ENCODE measurements around the gene CDYL.
"Not testable (repeated sequence)": the region's sequence is repeated elsewhere in the genome, so short reads cannot be mapped to it uniquely, and the experiment has no call there.

CDYL gene

GRCh38 chr6:4817551-4817950 lies 41.3 kb downstream of the CDYL start:
- ATAC-seq (replicated peaks), result no peak
- Mint-ChIP-seq H3K9me3 (no peaks in the 10 kb centered on the region), H3K27me3 (no peaks in the 10 kb centered on the region), H3K4me3 (no peak overlapping the region), H3K27ac (no peak overlapping the region), H3K36me3 (peaks cover 4 to 8% of the 10 kb centered on the region in 2 donors), H3K4me1 (peaks cover 32 to 61% of the 10 kb centered on the region in 2 donors)
- no peak for DNase-seq

DNA sequence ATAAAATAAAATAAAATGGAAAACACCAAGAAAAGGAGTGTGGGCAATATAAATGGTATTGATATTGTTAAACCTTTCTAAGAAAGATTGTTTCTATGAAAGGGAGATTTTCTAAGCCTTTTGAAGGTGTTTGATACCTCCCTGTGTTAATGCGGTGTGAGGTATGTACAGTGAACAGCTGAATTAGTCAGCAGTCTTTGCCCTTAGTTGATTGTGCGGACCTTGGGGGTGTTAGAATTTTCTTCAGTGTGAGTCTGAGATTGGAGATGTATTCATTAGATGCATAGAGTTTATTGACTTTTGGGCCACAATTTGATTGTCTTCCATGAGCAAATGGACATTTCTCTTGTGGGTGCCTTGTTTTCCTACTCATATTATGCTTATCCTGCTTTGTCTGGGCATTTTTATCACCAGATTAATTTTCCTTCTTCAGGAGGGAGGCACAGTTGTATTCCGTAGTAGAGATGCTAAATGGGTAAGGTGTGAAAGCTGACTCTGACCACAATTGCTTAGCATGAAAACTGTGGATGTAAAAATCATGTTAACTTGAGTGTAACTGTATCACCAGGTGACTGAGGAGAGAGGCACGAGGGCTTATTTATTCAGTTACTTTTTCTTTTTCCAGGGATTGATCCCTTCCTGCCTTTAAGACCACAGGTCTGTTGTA lies 42.2 kb downstream of the CDYL start:
- no peak for ATAC-seq (replicated peaks)
- no peak overlapping the region for H3K27ac Mint-ChIP-seq
- DNase-seq, result no peak
- H3K36me3 Mint-ChIP-seq, result peaks cover 4 to 8% of the 10 kb centered on the region in 2 donors
- no peak overlapping the region for H3K4me3 Mint-ChIP-seq
- no peaks in the 10 kb centered on the region for H3K9me3 Mint-ChIP-seq
- peaks cover 26 to 56% of the 10 kb centered on the region in 2 donors for H3K4me1 Mint-ChIP-seq
- no peaks in the 10 kb centered on the region for H3K27me3 Mint-ChIP-seq

DNA sequence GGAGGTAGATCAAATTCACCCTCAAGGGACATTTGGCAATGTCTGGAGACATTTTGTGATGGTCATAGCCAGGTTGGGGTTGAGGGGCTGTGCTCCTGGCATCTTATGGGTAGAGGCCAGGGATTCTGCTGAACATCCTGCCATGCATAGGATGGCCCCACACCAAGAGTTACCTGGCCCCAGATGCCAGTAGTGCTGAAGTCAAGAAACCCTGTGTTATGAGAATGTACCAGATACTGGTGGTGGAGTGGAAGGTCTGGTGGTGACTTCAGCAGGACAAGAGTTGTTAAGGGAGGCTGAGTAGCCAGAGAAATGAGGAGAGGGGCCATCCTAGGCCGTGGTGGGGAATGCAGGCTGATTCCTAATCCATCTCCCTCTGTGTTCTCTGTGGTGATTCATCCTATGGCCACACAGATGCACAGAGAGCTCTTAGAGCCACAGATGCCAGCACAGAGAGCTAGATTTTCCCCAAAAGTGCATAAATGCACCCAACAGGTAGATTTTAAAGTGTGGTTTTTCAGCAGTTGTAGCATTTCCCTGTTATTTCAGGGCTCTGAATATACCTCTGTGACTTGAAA lies 43.6 kb downstream of the CDYL start:
- no peak for DNase-seq
- H3K36me3 Mint-ChIP-seq, result peaks cover 7 to 12% of the 10 kb centered on the region in 2 donors
- H3K9me3 Mint-ChIP-seq, result peaks cover 0 to 5% of the 10 kb centered on the region in 2 donors
- no peak overlapping the region for H3K4me3 Mint-ChIP-seq
- H3K27ac Mint-ChIP-seq, result peak overlapping the region; percentile 25
- peaks cover 25 to 47% of the 10 kb centered on the region in 2 donors for H3K4me1 Mint-ChIP-seq
- ATAC-seq (replicated peaks), result no peak
- no peaks in the 10 kb centered on the region for H3K27me3 Mint-ChIP-seq

DNA sequence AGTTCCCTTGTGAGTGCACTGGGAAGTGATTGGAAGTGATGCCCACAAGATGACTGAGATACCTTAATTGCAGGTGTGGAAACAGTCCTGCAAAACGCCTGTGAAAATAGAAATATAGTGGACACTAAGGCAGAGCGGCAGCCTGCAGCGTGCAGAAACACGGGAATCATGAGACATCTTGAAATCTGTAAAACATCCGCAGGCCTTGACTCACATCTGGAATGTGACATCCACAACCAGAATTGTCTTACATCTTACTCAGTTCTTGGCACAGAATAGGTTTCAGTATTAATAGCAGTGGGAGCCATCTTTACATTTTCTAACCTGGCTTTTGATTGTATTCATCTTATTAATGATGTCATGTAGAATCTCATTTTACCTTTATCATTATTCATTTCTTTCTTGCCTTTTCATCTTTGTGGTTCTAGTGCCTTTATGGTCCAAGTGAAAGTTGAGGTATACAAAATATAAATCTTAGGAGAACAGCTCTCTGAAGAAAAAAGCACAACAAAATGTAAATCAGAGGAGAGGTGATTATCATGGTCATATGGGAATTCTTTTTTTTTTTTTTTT lies 44.6 kb downstream of the CDYL start:
- Mint-ChIP-seq H3K36me3 (peaks cover 7 to 16% of the 10 kb centered on the region in 2 donors), H3K9me3 (peaks cover 0 to 5% of the 10 kb centered on the region in 2 donors), H3K27ac (no peak overlapping the region), H3K27me3 (no peaks in the 10 kb centered on the region), H3K4me1 (peaks cover 23 to 44% of the 10 kb centered on the region in 2 donors), H3K4me3 (no peak overlapping the region)
- no peak for ATAC-seq (replicated peaks)
- DNase-seq, result no peak

DNA sequence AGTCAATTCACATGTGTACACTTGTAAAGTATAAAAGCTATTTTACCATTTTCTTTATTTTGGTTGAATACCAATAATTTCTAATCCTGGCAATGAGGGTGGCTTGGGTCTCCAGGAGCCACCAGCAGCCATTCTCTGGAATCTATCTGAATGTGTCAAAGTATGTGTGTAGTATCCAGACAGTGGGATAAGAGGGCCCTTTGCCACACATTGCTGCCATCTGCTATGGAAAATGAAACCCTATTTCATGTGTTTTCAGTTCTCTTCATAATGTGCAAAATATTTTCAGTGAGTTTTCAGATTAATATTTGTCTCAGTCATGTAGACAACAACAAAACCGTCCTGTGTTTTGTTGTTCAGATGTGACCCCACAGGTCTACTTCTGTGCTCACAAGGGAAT lies 46.3 kb downstream of the CDYL start:
- H3K27me3 Mint-ChIP-seq, result no peaks in the 10 kb centered on the region
- peak overlapping the region; percentile 20 for H3K27ac Mint-ChIP-seq
- ATAC-seq (replicated peaks), result no peak
- H3K9me3 Mint-ChIP-seq, result peaks cover 8 to 12% of the 10 kb centered on the region in 2 donors
- H3K4me1 Mint-ChIP-seq, result peaks cover 27 to 44% of the 10 kb centered on the region in 2 donors
- DNase-seq, result no peak
- H3K4me3 Mint-ChIP-seq, result no peak overlapping the region
- peaks cover 15 to 29% of the 10 kb centered on the region in 2 donors for H3K36me3 Mint-ChIP-seq

DNA sequence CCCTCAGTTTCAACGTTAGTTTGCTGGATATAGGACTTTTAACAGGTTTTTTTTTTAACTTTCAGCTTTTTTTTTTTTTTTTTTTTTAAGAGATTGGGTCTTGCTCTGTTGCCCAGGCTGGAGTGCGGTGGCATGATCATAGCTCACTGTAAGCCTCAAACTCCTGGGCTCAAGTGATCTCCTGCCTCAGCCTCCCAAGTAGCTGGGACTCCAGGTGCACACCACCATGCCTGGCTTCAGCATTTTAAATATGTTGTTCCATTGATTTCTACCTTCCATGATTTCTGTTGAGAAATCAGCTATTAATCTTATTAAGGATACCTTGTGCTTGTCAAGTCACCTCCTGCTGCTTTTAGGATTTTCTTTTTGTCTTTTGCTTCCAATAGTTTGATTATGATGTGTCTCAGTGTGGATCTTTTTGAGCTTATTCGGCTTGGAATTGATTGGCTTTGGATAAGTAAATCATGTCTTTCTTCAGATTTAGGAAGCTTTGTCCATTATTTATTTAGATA lies 52.0 kb downstream of the CDYL start:
- H3K4me3 Mint-ChIP-seq, result no peak overlapping the region
- H3K9me3 Mint-ChIP-seq, result peaks cover 21 to 30% of the 10 kb centered on the region in 2 donors

GRCh38 chr6:4829089-4829488 lies 52.9 kb downstream of the CDYL start:
- DNase-seq (no peak), ATAC-seq (replicated peaks) (no peak)
- no peaks in the 10 kb centered on the region for H3K27me3 Mint-ChIP-seq
- H3K4me3 Mint-ChIP-seq, result no peak overlapping the region
- peaks cover 21 to 25% of the 10 kb centered on the region in 2 donors for H3K9me3 Mint-ChIP-seq
- H3K36me3 Mint-ChIP-seq, result peaks cover 27 to 36% of the 10 kb centered on the region in 2 donors
- H3K27ac Mint-ChIP-seq, result no peak overlapping the region
- peaks cover 0 to 3% of the 10 kb centered on the region in 2 donors for H3K4me1 Mint-ChIP-seq

More for the DNA sequence above, 52.0 kb downstream of the CDYL start:
- Mint-ChIP-seq H3K27me3 (no peaks in the 10 kb centered on the region), H3K27ac (no peak overlapping the region), H3K36me3 (peaks cover 29 to 41% of the 10 kb centered on the region in 2 donors), H3K4me1 (peaks cover 5 to 10% of the 10 kb centered on the region in 2 donors)
- no peak for DNase-seq
- ATAC-seq (replicated peaks), result no peak

- H3K9me3 Mint-ChIP-seq, result peaks cover 9 to 14% of the 10 kb centered on the region in 2 donors
- DNase-seq; H3K27ac Mint-ChIP-seq; H3K4me3 Mint-ChIP-seq; ATAC-seq (replicated peaks); H3K27me3 Mint-ChIP-seq: not testable (repeated sequence)
- H3K36me3 Mint-ChIP-seq, result peaks cover 20 to 41% of the 10 kb centered on the region in 2 donors
- H3K4me1 Mint-ChIP-seq, result peaks cover 17 to 32% of the 10 kb centered on the region in 2 donors
These were observed 59.3 kb downstream of the CDYL start for GRCh38 chr6:4835540-4835939.

GRCh38 chr6:4840169-4840568 lies 64.0 kb downstream of the CDYL start:
- Mint-ChIP-seq H3K4me1 (peaks cover 31 to 58% of the 10 kb centered on the region in 2 donors), H3K36me3 (peaks cover 31 to 58% of the 10 kb centered on the region in 2 donors)

DNA sequence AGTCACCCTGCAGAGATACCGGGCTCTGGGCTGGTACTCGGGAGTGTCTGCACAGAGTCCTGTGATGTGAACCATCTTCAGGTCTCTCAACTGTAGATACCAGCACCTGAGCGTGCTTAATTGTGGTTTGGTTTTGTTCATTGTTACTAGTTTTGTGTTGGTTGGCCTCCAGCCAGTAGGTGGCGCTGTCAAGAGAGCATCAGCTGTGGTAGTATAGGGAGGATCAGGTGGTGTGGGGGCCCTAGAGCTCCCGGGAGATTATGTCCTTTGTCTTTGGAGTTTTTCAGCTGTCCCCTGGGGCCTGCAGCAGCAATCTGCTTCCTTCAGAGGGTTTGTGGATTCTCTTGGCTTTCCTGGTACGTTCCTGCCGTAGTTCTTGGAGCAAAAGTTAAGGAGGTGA lies 67.9 kb downstream of the CDYL start:
- H3K4me1 Mint-ChIP-seq, result peaks cover 33 to 56% of the 10 kb centered on the region in 2 donors
- H3K27ac Mint-ChIP-seq, result no peak overlapping the region
- H3K36me3 Mint-ChIP-seq, result peaks cover 25 to 37% of the 10 kb centered on the region in 2 donors
- H3K4me3 Mint-ChIP-seq, result no peak overlapping the region
- ATAC-seq (replicated peaks) (no peak), DNase-seq (no peak)
- H3K27me3 Mint-ChIP-seq, result no peaks in the 10 kb centered on the region
- peaks cover 15 to 30% of the 10 kb centered on the region in 2 donors for H3K9me3 Mint-ChIP-seq

More at GRCh38 chr6:4840169-4840568, 64.0 kb downstream of the CDYL start:
- no peaks in the 10 kb centered on the region for H3K27me3 Mint-ChIP-seq
- H3K4me3 Mint-ChIP-seq, result no peak overlapping the region
- no peak for DNase-seq
- H3K27ac Mint-ChIP-seq, result no peak overlapping the region
- no peak for ATAC-seq (replicated peaks)
- H3K9me3 Mint-ChIP-seq, result peaks cover 20 to 31% of the 10 kb centered on the region in 2 donors

GRCh38 chr6:4846387-4846786 lies 70.2 kb downstream of the CDYL start:
- Mint-ChIP-seq H3K27me3 (no peaks in the 10 kb centered on the region), H3K9me3 (peaks cover 12 to 14% of the 10 kb centered on the region in 2 donors), H3K27ac (no peak overlapping the region), H3K36me3 (peaks cover 11 to 17% of the 10 kb centered on the region in 2 donors), H3K4me3 (no peak overlapping the region), H3K4me1 (peaks cover 23 to 40% of the 10 kb centered on the region in 2 donors)
- ATAC-seq (replicated peaks) (no peak), DNase-seq (no peak)

GRCh38 chr6:4848382-4849068 lies 72.3 kb downstream of the CDYL start:
- no peak for DNase-seq
- Mint-ChIP-seq H3K27me3 (no peaks in the 10 kb centered on the region), H3K4me1 (peaks cover 28 to 48% of the 10 kb centered on the region in 2 donors), H3K27ac (no peak overlapping the region), H3K4me3 (no peak overlapping the region), H3K36me3 (peaks cover 10 to 13% of the 10 kb centered on the region in 2 donors), H3K9me3 (peaks cover 9 to 10% of the 10 kb centered on the region in 2 donors)
- peak; percentile 31 to 53 for ATAC-seq (replicated peaks)

DNA sequence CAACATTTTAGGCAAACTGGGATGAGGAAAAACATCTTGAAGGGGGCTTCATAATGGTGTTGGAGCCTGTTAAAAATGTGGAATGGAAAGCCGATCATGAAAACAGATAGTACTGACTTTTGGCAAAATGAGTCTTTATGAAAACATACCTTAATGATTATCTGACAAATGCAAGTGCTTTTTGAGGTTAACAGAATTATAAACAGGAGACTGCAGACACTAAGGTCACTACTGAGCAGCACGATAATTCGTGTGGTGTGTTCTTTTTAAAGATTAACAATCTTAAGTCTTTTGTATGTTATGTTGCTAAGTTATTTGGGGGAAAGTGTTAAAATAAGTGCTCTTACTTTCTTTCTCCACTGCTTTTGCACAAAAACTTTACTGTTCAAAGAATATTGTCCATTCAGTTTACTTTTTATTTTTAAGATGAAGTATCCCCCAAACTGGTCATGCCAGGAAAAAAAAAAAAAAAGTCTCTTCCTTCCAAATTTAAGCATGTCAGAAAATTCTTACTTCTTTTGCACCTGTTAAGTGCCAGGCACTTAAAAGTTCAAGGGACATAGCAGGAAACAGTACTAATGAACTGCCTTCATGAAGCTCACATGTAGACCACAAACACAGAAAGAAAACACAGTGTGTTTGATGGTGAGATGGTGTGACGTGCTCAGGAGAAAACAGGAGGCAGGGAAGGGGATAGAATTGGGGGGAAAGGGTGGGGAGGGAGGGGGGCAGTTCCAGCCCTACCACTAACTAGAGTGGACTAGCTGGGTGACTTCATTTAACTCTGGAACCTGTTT lies 73.2 kb downstream of the CDYL start:
- peaks cover 2% of the 10 kb centered on the region in 2 donors for H3K9me3 Mint-ChIP-seq
- no peak overlapping the region for H3K27ac Mint-ChIP-seq
- H3K36me3 Mint-ChIP-seq, result peaks cover 2 to 13% of the 10 kb centered on the region in 2 donors
- ATAC-seq (replicated peaks), result no peak
- H3K4me1 Mint-ChIP-seq, result peaks cover 29 to 50% of the 10 kb centered on the region in 2 donors
- no peaks in the 10 kb centered on the region for H3K27me3 Mint-ChIP-seq
- no peak for DNase-seq
- H3K4me3 Mint-ChIP-seq, result no peak overlapping the region

All from stimulated activated naive B cell treated with anti-CD40 and anti-IgM and Interleukin-4, amounts not matched to agents 10 μg/mL and 1 μg/mL and 100 μg/mL, for 72 hours (primary cell).